K562 (cell line): Measurements from ENCODE around the gene KCTD3. TPM values are rescaled to one million over a fixed set of nuclear protein-coding genes. Genes with fewer than 3 reads are reported as not detected.

Source experiments
- ATAC-seq: fragments of 200-7000 bp; cut with Tn5 transposase; 3 replicates; pipeline ENCODE4 v1.9.1; 2020; ENCODE audit warnings: moderate library complexity
- BruUV-seq: library from RNA; stranded (reverse); fragments of 400-500 nt; replicated peaks from 2 replicates; lab custom pipeline; 2021; lab: Mats Ljungman, UMichigan
- CTCF ChIA-PET: fragments of 300-600 bp; formaldehyde crosslinking; extraction: SDS; loops from one replicate; lab custom pipeline; 2021; ENCODE audit warnings: low intra/inter-chr PET ratio; lab: Yijun Ruan, JAX
- POLR2A ChIA-PET: fragments of 300-600, 350-650 bp; sonication (Branson Sonifier 250); formaldehyde crosslinking; extraction: SDS; loops from one replicate; lab custom pipeline; 2021; ENCODE audit warnings: antibody characterized with exemption, inconsistent platforms; lab: Yijun Ruan, JAX
- DNase-seq, 4 experiments: peaks; one replicate each; pipeline versions ENCODE4 v3.0.0 to v3.0.0-alpha.2; 2011 to 2018; ENCODE audit warnings: low spot score in 3 of 4, mixed read lengths in 3 of 4; ENCODE audit errors: extremely low read depth in 1 of 4
- FAIRE-seq: peaks from 2 replicates; lab custom pipeline; 2011; peaks lifted over from hg19 to GRCh38; lab: Jason Lieb, UNC
- H2AFZ ChIP-seq: 2 replicates; pipeline ENCODE4 v1.6.0; 2011; ENCODE audit warnings: low read depth, low read length, control low read depth, inconsistent platforms
- H3K27ac ChIP-seq: fragments of 200-600 bp; 3 replicates; pipeline ENCODE4 v1.8.0; 2011; ENCODE audit warnings: low read depth, mild to moderate bottlenecking, control low read depth, inconsistent platforms, low read length, moderate library complexity, mixed read lengths; ENCODE audit errors: extremely low read depth
- H3K27me3 ChIP-seq, 2 experiments: fragments of 300-600 bp in 1 of 2; 2 replicates in 1 of 2; 3 replicates in 1 of 2; pipeline versions ENCODE4 v1.6.0 to v1.8.0; 2011; ENCODE audit warnings: inconsistent platforms in 2 of 2, low read length in 2 of 2, mild to moderate bottlenecking in 1 of 2, mixed read lengths in 1 of 2, moderate library complexity in 1 of 2; ENCODE audit not compliant: control insufficient read depth in 2 of 2, insufficient read depth in 2 of 2
- H3K36me3 ChIP-seq: fragments of 300-600 bp; 3 replicates; pipeline ENCODE4 v1.8.0; 2011; ENCODE audit warnings: mild to moderate bottlenecking, low read length, inconsistent platforms; ENCODE audit not compliant: control insufficient read depth, insufficient read depth
- H3K4me1 ChIP-seq, 2 experiments: fragments of 200-600 bp in 1 of 2; replicated peaks in 1 of 2; 2 replicates in 1 of 2; 3 replicates in 1 of 2; pipeline versions ENCODE4 v1.5.1 to v1.8.0; 2011; ENCODE audit warnings: inconsistent platforms in 2 of 2, low read length in 2 of 2, mild to moderate bottlenecking in 1 of 2, mixed read lengths in 1 of 2, moderate library complexity in 1 of 2; ENCODE audit not compliant: control insufficient read depth in 2 of 2, insufficient read depth in 2 of 2
- H3K4me2 ChIP-seq: 2 replicates; pipeline ENCODE4 v1.6.1; 2011; ENCODE audit warnings: low read length, control low read depth, inconsistent platforms, mixed read lengths; ENCODE audit not compliant: insufficient read depth
- H3K4me3 ChIP-seq: fragments of 200-600 bp; sonication (generic), shearing (Covaris generic); 2 replicates; pipeline ENCODE4 v1.5.1; 2016; ENCODE audit warnings: control low read depth, inconsistent platforms
- H3K79me2 ChIP-seq: fragments of 200-600 bp; 3 replicates; pipeline ENCODE4 v1.8.0; 2011; ENCODE audit warnings: low read length, inconsistent platforms; ENCODE audit not compliant: control insufficient read depth, insufficient read depth
- H3K9ac ChIP-seq, 2 experiments: 2 replicates each; pipeline versions ENCODE4 v1.6.0 to v1.6.1; 2011; ENCODE audit warnings: low read depth in 2 of 2, low read length in 2 of 2, control low read depth in 1 of 2, inconsistent platforms in 1 of 2, mild to moderate bottlenecking in 1 of 2, mixed read lengths in 1 of 2; ENCODE audit not compliant: insufficient read depth in 1 of 2
- H3K9me1 ChIP-seq: one replicate; pipeline ENCODE4 v1.6.0; 2011; ENCODE audit warnings: inconsistent platforms, mild to moderate bottlenecking, low read length, moderate library complexity; ENCODE audit not compliant: control insufficient read depth, insufficient read depth
- H3K9me3 ChIP-seq: replicated peaks from 2 replicates; pipeline ENCODE4 v1.5.1; 2011; ENCODE audit warnings: low read depth, low read length, inconsistent platforms; ENCODE audit not compliant: control insufficient read depth, insufficient read depth
- H4K20me1 ChIP-seq: replicated peaks from 2 replicates; pipeline ENCODE4 v1.6.1; 2011; ENCODE audit warnings: low read length, inconsistent platforms, mixed read lengths; ENCODE audit not compliant: control insufficient read depth, insufficient read depth
- SPI1 ChIP-seq: IDR thresholded peaks from 2 replicates; pipeline ENCODE4 v1.6.1; 2011; ENCODE audit warnings: low read depth, low read length, control low read depth, borderline replicate concordance
- WGBS: fragments of 100-300 bp; shearing (Covaris generic); methylation state at CpG from one replicate; pipeline ENCODE4 v1.1.6; 2016; ENCODE audit warnings: low coverage, mixed read lengths; ENCODE audit not compliant: insufficient coverage; ENCODE audit errors: missing lambda C conversion rate; 5-methylcytosine and 5-hydroxymethylcytosine counted together
- in situ Hi-C: fragments of 300-500 bp; cut with MboI; formaldehyde crosslinking; loops from 4 replicates; pipeline ENCODE4 v1.15.0; 2018; ENCODE audit warnings: inconsistent platforms, mixed read lengths
- intact Hi-C: fragments of 100-400 bp; cut with micrococcal nuclease; formaldehyde crosslinking; loops from 2 replicates; pipeline ENCODE4 v1.14.2; 2022
- polyA plus RNA-seq, 8 experiments: library from polyadenylated mRNA; depleted of rRNA in 4 of 8; stranded (reverse) in 5 of 8; unstranded in 3 of 8; fragments of >200 nt; fragmentation: Nextera tagmentation in 2 of 8; fragmentation: Illumina TruSeq in 1 of 8; extraction: Ambion mirVana in 2 of 8; extraction: Trizol in 1 of 8; gene quantifications; 2 replicates each; pipeline versions ENCODE4 v1.2.1 to v1.2.3, GENCODE V29; 2011 to 2014; ENCODE audit warnings: inconsistent platforms in 1 of 8, missing spikeins in 1 of 8
- total RNA-seq, 7 experiments: library from RNA; depleted of rRNA in 6 of 7; stranded (reverse); fragments of >200 nt in 6 of 7; fragmentation: Illumina TruSeq in 2 of 7; extraction: Trizol in 2 of 7; gene quantifications; 2 replicates each; pipeline versions ENCODE4 v1.2.1 to v1.2.3, GENCODE V29; 2011 to 2021; ENCODE audit warnings: low replicate concordance in 1 of 7
- TF ChIP-seq, protein P1 (sequence below): fragments of 200-600 bp; sonication (generic); IDR thresholded peaks from one replicate; pipeline ENCODE4 v1.6.1; 2012; ENCODE audit warnings: mild to moderate bottlenecking, low read depth, low read length, inconsistent platforms
- TF ChIP-seq, protein P2 (sequence below): fragments of 450-650 bp; formaldehyde crosslinking; IDR thresholded peaks from 2 replicates; pipeline ENCODE4 v1.4.0; 2020; ENCODE audit warnings: mild to moderate bottlenecking, moderate library complexity
- TF ChIP-seq, protein P3 (sequence below), 3 experiments: IDR thresholded peaks in 2 of 3; conservative IDR thresholded peaks in 1 of 3; 2 replicates each; pipeline ENCODE4 v1.5.1; 2011 to 2012; ENCODE audit warnings: low read length in 3 of 3, mild to moderate bottlenecking in 3 of 3, control low read depth in 2 of 3, improper control_type of control experiment in 1 of 3, inconsistent platforms in 1 of 3, low read depth in 1 of 3, mixed read lengths in 1 of 3, moderate library complexity in 1 of 3; ENCODE audit not compliant: insufficient read depth in 2 of 3

Gene KCTD3
- total and polyA plus RNA-seq, 9 of the 15 experiments (the other 6 are each of a cell fraction or from before 2014, with no cell fraction given) = 12.8 to 77.1 (median 44.3) TPM

DNA sequence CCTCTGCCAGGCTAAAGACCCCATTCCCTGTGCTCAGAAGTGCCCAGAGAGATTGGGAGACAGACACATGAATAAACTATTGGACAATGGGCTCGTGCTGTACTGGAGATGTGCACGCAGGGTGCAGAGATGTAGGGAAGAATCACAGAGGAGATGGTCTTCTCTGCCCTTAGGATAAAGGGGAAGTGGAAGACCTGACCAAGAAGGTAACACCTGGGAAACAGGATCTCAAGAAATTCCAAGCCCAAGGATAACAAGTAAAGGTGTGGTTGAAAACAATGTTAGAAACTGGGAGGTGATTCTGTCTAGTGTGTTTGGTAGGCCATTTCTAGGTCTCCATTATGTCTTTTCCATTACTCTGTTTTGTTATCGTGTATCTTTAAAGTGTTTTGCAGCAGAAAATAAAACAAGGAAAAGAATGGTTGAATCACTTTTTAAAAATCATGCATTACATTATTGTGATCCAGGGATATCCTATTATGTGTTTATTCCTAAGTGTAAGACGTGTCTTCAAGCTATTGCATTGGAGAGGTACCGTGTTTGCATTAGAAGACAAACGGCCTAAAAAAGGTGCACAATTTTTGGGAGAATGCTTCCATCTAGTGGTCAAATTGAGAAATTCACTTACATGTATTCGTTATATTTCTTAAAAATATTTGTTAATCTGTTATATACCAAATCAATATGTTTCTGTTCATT lies 40.8 kb upstream of the KCTD3 start:
- Histone ChIP-seq H3K27ac (no peak overlapping the region), H3K9me1 (no peaks in the 10 kb centered on the region), H3K4me2 (no peak overlapping the region), H3K4me1 (no peaks in the 10 kb centered on the region), H3K9me3 (no peaks in the 10 kb centered on the region), H3K4me3 (no peak overlapping the region), H3K36me3 (no peaks in the 10 kb centered on the region), H4K20me1 (no peaks in the 10 kb centered on the region), H2AFZ (no peak overlapping the region), H3K79me2 (no peaks in the 10 kb centered on the region), H3K9ac (no peak overlapping the region), H3K27me3 (no peaks in the 10 kb centered on the region)
- intact Hi-C loops = loop anchor here (1.0 to 10.0 kb wide), 7 partner anchors 80 to 1312 kb away; no protein-coding TSS in a partner anchor
- ChIA-PET POLR2A (no interaction called here), CTCF (interaction anchor here (0.6 to 2.0 kb wide), 6 partner anchors 37 to 1312 kb away, joined by 3 to 15 read pairs (median 6); no protein-coding TSS in a partner anchor)
- ATAC-seq (peak; percentile 84), DNase-seq (peak; percentile 28 to 68 (median 44)), FAIRE-seq (peak; percentile 80)
- 5% methylated on average over 7 of the region's 7 CpGs for WGBS
- in situ Hi-C loops = loop anchor here (10.0 kb wide), 1 partner anchor 1311 kb away; no protein-coding TSS in a partner anchor
- BruUV-seq = no TSS peak
- TF ChIP-seq, protein P1, sequence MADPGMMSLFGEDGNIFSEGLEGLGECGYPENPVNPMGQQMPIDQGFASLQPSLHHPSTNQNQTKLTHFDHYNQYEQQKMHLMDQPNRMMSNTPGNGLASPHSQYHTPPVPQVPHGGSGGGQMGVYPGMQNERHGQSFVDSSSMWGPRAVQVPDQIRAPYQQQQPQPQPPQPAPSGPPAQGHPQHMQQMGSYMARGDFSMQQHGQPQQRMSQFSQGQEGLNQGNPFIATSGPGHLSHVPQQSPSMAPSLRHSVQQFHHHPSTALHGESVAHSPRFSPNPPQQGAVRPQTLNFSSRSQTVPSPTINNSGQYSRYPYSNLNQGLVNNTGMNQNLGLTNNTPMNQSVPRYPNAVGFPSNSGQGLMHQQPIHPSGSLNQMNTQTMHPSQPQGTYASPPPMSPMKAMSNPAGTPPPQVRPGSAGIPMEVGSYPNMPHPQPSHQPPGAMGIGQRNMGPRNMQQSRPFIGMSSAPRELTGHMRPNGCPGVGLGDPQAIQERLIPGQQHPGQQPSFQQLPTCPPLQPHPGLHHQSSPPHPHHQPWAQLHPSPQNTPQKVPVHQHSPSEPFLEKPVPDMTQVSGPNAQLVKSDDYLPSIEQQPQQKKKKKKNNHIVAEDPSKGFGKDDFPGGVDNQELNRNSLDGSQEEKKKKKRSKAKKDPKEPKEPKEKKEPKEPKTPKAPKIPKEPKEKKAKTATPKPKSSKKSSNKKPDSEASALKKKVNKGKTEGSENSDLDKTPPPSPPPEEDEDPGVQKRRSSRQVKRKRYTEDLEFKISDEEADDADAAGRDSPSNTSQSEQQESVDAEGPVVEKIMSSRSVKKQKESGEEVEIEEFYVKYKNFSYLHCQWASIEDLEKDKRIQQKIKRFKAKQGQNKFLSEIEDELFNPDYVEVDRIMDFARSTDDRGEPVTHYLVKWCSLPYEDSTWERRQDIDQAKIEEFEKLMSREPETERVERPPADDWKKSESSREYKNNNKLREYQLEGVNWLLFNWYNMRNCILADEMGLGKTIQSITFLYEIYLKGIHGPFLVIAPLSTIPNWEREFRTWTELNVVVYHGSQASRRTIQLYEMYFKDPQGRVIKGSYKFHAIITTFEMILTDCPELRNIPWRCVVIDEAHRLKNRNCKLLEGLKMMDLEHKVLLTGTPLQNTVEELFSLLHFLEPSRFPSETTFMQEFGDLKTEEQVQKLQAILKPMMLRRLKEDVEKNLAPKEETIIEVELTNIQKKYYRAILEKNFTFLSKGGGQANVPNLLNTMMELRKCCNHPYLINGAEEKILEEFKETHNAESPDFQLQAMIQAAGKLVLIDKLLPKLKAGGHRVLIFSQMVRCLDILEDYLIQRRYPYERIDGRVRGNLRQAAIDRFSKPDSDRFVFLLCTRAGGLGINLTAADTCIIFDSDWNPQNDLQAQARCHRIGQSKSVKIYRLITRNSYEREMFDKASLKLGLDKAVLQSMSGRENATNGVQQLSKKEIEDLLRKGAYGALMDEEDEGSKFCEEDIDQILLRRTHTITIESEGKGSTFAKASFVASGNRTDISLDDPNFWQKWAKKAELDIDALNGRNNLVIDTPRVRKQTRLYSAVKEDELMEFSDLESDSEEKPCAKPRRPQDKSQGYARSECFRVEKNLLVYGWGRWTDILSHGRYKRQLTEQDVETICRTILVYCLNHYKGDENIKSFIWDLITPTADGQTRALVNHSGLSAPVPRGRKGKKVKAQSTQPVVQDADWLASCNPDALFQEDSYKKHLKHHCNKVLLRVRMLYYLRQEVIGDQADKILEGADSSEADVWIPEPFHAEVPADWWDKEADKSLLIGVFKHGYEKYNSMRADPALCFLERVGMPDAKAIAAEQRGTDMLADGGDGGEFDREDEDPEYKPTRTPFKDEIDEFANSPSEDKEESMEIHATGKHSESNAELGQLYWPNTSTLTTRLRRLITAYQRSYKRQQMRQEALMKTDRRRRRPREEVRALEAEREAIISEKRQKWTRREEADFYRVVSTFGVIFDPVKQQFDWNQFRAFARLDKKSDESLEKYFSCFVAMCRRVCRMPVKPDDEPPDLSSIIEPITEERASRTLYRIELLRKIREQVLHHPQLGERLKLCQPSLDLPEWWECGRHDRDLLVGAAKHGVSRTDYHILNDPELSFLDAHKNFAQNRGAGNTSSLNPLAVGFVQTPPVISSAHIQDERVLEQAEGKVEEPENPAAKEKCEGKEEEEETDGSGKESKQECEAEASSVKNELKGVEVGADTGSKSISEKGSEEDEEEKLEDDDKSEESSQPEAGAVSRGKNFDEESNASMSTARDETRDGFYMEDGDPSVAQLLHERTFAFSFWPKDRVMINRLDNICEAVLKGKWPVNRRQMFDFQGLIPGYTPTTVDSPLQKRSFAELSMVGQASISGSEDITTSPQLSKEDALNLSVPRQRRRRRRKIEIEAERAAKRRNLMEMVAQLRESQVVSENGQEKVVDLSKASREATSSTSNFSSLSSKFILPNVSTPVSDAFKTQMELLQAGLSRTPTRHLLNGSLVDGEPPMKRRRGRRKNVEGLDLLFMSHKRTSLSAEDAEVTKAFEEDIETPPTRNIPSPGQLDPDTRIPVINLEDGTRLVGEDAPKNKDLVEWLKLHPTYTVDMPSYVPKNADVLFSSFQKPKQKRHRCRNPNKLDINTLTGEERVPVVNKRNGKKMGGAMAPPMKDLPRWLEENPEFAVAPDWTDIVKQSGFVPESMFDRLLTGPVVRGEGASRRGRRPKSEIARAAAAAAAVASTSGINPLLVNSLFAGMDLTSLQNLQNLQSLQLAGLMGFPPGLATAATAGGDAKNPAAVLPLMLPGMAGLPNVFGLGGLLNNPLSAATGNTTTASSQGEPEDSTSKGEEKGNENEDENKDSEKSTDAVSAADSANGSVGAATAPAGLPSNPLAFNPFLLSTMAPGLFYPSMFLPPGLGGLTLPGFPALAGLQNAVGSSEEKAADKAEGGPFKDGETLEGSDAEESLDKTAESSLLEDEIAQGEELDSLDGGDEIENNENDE = no peak
- TF ChIP-seq, protein P2, sequence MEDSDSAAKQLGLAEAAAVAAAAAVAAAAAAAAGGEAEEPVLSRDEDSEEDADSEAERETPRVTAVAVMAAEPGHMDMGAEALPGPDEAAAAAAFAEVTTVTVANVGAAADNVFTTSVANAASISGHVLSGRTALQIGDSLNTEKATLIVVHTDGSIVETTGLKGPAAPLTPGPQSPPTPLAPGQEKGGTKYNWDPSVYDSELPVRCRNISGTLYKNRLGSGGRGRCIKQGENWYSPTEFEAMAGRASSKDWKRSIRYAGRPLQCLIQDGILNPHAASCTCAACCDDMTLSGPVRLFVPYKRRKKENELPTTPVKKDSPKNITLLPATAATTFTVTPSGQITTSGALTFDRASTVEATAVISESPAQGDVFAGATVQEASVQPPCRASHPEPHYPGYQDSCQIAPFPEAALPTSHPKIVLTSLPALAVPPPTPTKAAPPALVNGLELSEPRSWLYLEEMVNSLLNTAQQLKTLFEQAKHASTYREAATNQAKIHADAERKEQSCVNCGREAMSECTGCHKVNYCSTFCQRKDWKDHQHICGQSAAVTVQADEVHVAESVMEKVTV = peak; percentile 82
- TF ChIP-seq, protein P3, sequence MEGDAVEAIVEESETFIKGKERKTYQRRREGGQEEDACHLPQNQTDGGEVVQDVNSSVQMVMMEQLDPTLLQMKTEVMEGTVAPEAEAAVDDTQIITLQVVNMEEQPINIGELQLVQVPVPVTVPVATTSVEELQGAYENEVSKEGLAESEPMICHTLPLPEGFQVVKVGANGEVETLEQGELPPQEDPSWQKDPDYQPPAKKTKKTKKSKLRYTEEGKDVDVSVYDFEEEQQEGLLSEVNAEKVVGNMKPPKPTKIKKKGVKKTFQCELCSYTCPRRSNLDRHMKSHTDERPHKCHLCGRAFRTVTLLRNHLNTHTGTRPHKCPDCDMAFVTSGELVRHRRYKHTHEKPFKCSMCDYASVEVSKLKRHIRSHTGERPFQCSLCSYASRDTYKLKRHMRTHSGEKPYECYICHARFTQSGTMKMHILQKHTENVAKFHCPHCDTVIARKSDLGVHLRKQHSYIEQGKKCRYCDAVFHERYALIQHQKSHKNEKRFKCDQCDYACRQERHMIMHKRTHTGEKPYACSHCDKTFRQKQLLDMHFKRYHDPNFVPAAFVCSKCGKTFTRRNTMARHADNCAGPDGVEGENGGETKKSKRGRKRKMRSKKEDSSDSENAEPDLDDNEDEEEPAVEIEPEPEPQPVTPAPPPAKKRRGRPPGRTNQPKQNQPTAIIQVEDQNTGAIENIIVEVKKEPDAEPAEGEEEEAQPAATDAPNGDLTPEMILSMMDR (IDR thresholded peaks at IDR 0.05 in 2 of 3, conservative IDR thresholded peaks at IDR 0.05 in 1 of 3; ENCODE audit: insufficient read depth in 2 of 3, low read depth in 1 of 3, low read length in 3 of 3) = peak; percentile 45 to 86 (median 58); a peak in 5 of 6 replicates
- peak; percentile 87 for TF ChIP-seq SPI1
